ENCODE data around the gene EXO5.

GRCh38 chr1:40508375-40509341 is at the start of gene EXO5:
- TF ChIP-seq CTCF (IDR thresholded peaks at IDR 0.05; ENCODE audit: poor library complexity, severe bottlenecking) (no peak), REST (IDR thresholded peaks at IDR 0.05; ENCODE audit: borderline replicate concordance) (no peak), SMC3 (conservative IDR thresholded peaks at IDR 0.05; ENCODE audit: poor library complexity) (no peak), EP300 (conservative IDR thresholded peaks at IDR 0.05; ENCODE audit: poor library complexity, severe bottlenecking) (no peak), POLR2AphosphoS5 (IDR thresholded peaks at IDR 0.05) (peak; percentile 10), TAF1 (IDR thresholded peaks at IDR 0.05; ENCODE audit: low read depth) (no peak), EZH2 (IDR thresholded peaks at IDR 0.05; ENCODE audit: borderline replicate concordance, insufficient read depth, low read length, poor library complexity, severe bottlenecking) (no peak), RAD21 (conservative IDR thresholded peaks at IDR 0.05) (no peak), MXI1 (conservative IDR thresholded peaks at IDR 0.05; ENCODE audit: poor library complexity, severe bottlenecking) (peak; percentile 24)

Data from neural cell (in vitro differentiated cells).